HG03045 (cell line): ENCODE measurements around the gene PLEKHN1.
"Not testable (repeated sequence)": the region's sequence is repeated elsewhere in the genome, so short reads cannot be mapped to it uniquely, and the experiment has no call there.

Experiments used
- ATAC-seq: cut with Tn5 transposase; IDR thresholded peaks from one replicate; pipeline ENCODE4 v1.9.1; 2021; ENCODE audit warnings: mild to moderate bottlenecking, moderate library complexity; ENCODE audit not compliant: unreplicated experiment

Gene PLEKHN1

DNA sequence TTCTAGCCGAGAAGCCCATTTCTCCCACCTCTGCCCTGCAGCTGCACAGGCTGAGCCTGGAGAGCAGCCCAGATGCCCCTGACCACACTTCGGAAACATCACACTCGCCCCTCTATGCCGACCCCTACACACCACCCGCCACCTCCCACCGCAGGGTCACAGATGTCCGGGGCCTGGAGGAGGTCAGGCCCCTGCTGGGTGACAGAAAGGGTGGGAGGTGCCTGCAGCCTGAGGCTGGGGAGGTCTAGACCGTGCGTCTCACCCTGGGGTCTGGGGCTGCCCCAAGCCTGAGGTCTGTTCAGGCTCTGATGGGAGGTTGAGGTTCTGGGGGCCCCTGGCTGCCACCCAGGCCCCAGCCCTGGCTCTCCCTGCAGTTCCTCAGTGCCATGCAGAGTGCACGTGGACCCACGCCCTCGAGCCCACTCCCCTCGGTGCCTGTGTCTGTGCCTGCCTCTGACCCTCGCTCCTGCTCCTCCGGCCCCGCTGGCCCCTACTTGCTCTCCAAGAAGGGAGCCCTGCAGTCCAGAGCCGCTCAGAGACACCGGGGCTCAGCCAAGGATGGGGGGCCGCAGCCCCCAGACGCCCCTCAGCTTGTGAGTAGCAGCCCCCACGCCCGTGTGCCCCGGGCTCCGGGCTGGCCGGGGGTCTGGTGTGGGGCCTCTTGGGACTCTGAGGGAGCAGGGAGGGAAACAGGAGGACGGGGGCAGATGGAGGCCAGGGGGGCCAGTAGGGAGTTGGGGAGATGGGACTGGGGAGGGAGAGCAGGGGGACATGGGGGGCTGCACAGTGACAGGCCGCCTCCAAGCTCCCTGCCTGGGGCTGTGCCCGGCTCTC, 7.4 kb downstream of the PLEKHN1 start:
- ATAC-seq: no peak

DNA sequence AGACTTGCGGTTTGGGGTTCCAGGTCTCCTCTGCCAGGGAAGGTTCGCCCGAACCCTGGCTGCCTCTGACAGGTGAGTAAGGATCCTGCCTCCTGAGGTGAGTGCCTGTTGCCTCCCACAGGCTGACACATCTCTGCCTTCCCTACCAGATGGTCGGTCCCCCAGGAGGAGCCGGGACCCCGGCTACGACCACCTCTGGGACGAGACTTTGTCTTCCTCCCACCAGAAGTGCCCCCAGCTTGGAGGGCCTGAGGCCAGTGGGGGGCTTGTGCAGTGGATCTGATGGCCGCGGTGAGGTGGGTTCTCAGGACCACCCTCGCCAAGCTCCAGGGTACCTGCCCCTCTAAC, 8.0 kb downstream of the PLEKHN1 start:
- no peak for ATAC-seq

DNA sequence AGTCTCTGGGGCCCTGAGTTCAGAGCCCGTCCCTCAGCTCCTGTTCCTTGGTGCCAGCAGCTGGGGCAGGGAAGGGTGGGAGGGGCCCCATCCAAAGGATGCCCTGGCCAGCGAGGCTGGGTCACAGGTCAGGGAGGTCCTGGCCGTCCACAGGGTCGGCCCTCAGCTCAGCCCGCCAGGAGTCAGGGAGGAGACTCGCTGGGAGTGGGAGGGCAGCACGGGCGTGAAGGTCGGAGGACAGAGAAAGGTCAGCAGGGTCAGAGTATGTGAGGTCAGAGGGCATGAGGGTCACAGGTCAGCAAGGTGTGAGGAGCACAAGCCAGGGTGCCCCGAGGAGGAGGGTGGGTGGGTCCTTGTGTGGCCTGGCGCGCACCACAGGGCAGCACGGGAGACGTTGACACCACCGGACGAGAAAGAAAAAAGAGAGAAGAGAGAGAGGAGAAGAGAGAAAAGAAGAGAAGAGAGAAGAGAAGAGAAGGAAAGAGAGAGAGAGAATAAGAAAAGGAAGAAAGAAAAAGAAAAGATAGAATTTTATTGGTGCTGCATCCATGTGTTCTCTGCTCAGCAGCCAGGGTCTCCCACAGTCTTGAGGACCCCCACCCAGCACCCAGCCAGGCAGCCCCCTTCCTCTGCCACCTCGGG, 8.5 kb downstream of the PLEKHN1 start:
- ATAC-seq: no peak

DNA sequence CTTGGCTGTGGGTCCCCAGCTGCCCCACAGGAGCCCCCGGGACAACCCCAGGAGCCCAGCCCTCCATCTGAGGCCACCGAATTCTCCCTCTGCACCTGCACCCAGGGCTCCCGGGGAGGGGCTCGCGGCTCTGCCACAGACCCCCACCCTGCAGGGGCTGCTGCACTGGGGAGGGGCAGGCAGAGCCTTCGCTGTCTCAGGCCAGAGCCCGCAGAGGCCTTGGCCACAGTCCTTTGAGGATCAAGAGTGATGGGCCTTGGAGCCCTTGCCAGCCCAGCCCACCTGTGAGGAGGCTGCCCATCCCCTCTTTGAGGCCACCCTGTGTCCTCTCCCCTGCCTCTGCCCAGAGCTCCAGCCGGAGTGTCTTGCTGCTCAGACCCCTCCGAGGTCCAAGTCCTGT, 9.1 kb downstream of the PLEKHN1 start:
- ATAC-seq: no peak

DNA sequence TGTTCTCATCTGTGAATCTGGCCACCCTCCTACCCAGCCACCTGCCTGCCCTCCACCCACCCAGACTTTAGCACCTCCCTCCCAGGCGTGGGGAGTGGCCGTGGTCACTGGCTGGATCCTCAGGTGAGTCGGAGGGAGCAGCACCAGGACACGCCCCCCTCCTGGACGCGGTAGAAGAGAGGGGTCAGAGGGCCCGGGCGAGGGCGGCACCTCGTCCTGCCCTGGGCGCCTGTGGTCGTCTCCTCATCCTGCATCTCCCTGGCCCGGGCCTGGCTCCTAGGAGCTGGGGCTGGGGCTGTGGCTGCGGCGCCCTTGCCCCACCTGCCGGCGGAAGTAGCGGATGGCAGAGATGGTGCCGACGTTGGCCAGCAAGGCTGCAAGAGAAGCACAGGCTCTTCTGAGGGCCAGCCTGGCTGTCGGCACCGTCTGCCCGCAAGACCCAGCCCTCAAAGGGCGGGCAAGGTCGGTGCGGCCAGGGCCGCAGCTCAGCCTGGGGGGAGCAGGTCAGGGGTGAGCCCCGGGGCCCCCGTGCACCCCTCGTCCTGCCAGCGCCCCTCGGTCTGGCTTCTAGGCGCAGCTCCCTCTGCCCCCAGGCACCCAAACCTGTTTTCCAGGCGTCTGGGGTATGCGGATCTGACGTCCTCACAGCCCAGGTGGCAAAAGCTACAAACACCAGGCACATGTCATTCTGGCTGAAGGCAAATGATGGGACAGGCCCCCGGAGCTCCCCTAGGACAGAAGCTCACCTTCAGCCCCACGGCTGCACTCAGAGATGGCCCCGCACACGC, 9.8 kb downstream of the PLEKHN1 start:
- no peak for ATAC-seq

DNA sequence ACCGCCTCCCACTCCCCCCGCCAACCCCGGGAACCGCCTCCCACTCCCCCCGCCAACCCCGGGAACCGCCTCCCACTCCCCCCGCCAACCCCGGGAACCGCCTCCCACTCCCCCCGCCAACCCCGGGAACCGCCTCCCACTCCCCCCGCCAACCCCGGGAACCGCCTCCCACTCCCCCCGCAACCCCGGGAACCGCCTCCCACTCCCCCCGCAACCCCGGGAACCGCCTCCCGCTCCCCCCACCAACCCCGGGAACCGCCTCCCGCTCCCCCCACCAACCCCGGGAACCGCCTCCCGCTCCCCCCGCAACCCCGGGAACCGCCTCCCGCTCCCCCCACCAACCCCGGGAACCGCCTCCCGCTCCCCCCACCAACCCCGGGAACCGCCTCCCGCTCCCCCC, 10.5 kb downstream of the PLEKHN1 start:
- not testable (repeated sequence) for ATAC-seq

DNA sequence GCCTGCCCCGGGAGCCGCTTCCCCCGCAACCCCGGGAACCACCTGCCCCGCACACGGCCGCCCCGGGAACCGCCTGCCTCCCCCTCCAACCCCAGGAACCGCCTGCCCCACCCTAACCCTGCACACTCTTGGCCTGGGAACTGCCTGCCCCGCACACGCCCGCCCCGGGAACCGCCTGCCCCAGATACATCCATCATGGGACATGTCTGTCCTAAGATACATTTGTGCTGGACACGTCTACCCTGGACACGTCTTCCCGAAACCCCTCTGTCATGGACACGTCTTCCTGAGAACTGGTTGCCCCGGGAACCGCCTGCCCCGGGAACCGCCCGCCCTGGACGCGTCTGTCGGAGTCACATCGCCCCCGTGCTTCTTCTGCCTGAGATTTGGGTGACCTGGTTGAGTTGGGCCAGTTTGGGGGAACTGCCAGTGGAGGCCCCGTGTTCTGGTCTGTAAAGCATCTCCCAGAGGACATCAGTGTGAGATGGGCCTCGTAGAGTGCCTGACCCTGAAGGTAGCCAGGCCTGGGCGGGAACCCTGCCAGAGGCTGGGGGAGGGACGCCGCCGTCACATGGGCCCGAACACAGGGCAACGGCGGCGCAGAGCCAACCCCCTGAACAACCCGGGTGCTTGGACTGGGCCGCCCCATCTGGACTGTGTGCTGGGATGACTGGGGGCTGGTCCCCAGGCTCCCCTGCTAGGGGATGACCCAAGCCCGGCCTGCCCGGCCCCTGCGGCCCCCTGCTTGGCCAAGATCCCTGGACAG, 12.0 kb downstream of the PLEKHN1 start:
- ATAC-seq: no peak

DNA sequence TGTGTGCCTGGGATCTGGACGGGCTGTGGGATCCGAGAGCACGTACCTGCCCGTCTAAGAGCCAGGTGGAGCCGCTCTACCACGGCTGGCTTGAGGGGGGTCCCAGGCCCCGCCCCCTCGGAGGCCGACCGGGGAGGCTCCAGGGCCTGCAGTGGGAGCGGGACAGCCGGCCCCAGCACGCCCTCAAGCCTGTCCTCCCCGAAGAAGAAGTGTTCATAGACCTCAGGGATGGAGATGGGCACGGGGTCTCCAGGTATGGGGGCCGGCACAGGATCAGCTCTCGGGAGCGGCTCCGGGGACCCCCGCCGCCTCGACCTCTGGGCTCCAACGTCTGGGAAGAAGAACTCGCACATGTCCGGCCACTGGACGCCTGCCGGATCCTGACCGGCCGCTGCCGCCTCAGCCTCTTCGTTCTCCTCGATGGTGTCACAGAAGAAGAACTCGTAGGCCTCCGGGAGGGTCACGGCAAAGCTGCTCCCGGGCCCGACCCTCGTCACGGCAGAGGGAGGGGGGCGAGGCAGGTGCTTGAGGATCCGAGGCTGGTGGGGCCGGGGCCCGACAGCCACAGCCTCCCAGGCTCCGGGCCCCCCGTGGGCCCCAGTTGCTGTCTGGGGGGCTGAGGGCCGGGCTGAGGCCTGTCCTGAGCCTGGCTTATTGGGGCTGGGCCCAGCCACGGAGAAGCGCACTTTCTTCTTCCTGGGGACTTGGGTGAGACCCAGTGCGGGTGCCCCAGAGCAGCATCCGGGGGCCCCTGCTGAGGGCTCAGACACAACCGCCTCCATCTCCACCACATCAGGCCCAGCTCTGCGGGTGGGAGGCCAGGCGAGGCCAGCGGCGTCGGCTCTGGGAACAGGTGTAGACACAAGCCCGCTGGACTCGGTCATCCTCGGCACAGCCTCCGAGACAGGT, 12.8 kb downstream of the PLEKHN1 start:
- ATAC-seq: no peak

DNA sequence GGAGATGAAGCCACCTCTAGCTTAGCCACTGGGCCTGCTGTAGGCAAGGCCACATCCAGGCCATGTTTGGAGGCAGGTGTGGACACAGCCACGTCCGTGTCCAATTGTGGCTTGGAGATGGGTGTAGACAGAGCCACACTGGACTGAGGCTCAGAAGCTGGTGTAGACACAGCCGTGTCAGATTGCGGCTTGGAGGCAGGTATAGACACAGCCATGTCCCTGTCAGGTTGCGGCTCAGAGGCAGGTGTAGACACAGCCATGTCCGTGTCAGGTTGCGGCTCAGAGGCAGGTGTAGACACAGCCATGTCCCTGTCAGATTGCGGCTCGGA, 13.4 kb downstream of the PLEKHN1 start:
- ATAC-seq: no peak

DNA sequence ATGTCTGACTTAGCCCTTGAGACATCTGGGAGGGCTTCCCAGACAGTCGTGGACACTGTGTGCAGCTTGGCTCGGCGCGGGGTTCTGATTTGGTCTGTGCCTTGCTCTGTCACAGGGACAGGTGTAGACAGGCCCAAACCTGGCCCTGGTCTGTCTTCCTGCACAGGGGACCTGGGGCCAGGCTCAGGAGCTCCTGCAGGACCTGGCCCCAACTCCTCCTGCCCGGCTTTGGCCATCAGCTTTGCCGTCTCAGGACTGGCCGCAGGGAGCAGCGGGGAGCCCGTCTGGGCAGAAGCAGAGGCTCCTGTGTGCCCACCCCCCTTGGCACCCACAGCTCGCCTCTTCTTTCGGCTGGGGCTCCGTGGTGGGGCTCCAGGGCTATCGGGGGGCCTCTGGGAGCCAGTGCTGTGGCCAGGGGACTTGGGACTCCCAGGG, 13.9 kb downstream of the PLEKHN1 start:
- no peak for ATAC-seq

DNA sequence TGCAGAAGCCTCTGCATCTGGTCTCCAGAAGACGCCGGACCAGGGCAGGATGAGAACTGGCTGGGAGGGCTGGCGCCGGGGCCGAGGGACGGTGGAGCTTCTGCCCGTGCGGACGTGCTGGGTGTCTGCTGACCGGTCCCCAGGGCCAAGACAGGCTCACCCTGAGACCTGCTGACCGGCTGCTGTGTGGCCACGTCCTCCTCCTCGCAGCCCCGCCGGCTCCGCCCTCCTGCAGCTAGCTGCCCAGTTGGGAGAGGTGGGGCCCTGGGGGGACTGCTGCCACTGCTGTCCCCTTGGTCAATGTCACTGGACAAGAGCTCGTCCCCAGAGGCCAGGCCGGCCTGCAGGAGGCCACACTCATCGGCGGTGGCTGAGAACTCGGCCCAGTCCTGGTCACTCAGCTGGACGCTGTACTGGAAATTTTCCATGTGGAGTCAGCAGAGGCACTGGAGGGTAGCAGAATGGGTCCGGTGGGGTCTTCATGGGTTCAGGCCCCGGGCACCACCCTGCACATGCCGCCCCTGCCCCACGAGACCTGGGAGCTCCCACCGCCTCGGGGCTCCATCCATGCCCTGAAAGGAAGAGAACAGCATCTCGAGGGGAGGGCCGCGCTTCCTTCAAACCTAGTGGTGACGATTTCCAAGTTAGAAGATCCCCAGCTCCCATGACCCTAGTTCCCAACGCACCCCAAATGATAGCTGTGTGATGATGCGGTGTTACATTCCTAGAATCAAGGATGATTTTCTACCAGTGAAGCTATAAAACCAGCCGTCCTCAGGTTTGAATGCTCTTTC, 14.5 kb downstream of the PLEKHN1 start:
- ATAC-seq: no peak

DNA sequence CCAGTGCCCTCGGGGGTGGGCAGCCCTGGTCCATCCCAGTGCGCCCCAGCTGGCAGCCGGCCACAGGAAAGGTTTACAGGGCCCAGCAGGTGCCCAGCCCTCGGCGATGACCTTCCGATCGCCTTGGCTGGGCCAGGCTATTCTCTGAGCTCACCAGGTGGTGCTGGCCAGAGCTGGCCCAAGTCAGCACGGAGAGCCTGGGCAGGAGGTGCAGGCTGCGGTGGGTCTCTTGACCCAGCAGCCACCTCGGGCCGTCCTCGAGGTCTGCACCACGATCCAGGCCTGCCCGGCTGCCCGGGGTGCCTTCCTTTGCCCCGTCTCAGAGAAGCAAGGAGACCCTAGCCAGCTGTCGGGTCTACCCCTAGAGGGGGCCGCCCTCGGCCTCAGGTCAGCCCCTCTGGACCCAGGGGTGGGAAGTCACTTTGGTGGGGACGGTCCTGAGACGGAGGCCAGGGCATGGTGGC, 15.2 kb downstream of the PLEKHN1 start:
- ATAC-seq: no peak

DNA sequence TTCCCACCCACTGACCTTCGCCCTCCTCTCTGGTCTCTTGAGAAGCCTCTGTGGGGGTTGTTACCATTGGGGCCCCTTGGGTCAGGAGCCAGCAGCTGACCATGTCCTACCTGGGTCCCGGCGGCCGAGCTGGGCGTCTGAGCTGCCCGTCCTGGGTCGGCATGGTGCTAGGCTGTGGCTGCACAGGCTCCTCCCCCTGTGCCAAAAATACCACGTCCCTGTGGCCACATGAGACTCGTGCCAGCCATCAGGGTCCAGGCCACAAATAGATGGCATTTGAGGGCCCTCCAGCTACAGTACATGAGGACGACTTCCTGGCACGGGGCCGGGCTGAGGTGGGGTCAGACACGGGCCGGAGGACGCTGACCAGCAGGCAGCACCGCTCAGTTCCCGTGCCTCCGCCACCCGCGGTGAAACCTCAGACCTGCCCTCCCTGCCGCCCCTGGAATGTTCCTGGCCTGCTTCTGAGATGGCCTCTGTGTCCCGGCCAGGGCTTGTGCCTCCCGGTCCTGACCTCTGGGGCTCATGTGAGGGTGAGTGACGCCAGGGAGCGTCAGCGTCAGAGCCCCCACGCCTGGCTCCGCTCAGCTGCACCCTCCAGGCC, 15.8 kb downstream of the PLEKHN1 start, which contains the start of gene PERM1:
Gene PERM1 (minus strand): TSS at position 139 of the 604 bp plus-strand sequence. CDS start 1,064 bp downstream, outside the sequence.
- ATAC-seq: no peak

DNA sequence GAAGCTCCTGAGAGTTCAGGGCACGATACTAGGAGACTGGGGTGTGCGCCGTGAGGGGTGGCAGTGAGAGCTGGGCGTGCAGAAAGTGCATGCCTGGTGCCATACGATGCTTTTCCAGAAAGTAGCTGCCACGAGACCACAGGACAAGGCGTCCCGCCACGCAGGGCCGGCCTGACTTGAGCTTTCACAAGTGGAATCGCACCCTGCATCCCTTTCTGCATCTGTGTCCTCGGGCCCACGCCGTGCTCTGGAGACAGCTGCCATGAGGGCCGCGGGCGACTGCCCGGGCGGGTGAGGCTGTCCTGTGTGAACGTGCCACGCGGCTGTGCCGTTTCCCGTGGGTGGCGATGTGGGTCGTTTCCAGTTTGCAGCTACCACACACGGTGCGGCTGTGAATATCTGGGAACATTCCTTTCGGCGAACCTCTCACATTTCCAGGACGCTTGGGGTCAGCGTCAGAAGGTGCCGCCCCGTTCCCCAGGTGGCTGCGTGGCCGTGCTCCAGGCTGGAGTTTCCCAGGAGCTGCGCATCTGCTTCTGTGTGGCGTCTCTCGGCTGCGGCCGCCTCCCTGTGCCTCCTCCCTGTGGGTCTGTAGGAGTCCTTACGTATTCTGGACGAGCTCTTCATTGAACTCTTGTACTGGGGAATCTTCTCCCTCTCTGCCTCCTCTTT, 16.6 kb downstream of the PLEKHN1 start:
- no peak for ATAC-seq

DNA sequence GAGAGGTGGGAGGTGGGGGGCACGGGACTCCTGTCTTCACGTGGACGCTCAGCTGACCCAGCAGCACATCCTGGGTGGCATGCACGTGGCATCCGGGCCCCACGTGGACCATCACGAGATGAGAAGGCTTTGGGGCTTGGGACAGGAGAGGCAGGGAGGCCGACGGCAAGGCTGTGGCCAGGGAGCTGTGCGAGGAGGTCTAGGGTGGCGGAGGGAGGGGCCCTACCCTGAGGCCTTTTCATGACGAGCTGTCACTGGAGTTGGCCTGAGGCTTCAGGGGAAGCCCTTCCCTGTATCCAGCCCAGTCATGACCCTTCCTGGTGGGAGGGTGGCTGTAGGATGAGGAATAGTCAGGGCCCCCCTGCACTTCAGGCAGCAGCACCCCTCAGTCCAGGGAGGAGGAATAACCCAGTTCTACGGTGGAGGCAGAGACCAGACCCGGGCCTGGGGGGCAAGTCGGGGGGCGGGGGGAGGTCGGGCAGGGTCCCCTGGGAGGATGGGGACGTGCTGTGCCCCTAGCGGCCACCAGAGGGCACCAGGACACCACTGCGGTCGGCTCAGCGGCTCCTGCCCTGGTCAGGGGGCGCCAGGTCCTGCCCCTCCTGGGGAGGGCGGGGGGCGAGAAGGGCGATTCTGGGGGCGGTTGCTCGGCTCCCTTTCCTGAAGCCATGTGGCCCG, 17.7 kb downstream of the PLEKHN1 start:
- no peak for ATAC-seq

DNA sequence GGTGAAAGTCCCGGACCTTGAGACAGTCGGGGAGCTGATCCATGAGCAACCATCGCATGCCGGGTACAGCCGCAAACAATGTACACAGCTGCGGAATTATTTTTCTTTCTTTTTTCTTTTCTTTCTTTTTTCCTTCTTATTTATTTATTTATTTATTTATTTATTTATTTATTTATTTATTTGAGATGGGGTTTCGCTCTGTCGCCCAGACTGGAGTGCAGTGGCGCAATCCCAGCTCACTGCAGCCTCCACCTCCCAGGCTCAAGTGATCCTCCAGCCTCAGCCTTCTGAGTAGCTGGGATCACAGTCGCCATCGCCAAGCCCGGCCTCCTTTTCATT, 18.2 kb downstream of the PLEKHN1 start:
- no peak for ATAC-seq

DNA sequence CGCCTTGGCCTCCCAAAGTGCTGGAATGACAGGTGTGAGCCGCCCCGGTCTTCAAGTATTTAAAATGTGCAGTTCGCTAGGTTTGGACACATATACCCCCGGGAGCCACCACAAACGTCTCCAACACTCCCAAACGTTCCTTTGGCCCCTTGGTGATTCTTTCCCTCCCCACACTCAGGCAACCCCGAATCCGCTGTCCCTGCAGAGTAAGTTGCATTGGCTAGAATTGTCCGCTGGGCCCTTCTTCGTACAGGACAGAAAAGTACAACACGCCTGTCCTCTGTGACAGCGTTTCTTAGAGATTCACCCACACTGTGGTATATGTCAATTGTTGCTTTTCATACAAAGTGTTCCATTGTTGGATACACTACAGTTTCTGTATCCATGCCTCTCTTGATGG, 18.8 kb downstream of the PLEKHN1 start:
- ATAC-seq: no peak

DNA sequence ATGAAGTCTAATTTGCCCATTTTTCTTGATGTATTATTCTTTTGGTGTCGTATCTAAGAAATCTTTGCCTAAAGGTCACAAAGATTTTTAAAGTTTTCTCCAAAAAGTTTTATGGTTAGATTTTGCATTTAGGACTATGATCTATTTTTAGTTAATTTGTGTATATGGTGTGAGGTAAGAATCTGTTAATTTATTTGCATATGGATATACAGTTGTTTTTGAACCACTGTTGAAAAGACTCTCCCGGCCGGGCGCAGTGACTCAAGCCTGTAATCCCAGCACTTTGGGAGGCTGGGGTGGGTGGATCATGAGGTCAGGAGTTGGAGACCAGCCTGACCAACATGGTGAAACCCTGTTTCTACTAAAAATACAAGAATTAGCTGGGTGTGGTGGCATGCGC, 21.8 kb downstream of the PLEKHN1 start:
- ATAC-seq: not testable (repeated sequence)
